WTC11 (cell line): Measurements from ENCODE around the gene FAF1.
"Not testable (repeated sequence)": the region's sequence is repeated elsewhere in the genome, so short reads cannot be mapped to it uniquely, and the experiment has no call there.

ENCODE experiments used
- AFF4 ChIP-seq: sonication (generic); formaldehyde crosslinking; IDR thresholded peaks from 2 replicates; pipeline ENCODE4 v1.8.1; 2023; ENCODE audit warnings: mild to moderate bottlenecking, missing genetic modification reagents, borderline replicate concordance
- ATF3 ChIP-seq: sonication (generic); formaldehyde crosslinking; conservative IDR thresholded peaks from 2 replicates; pipeline ENCODE4 v1.8.1; 2022; ENCODE audit warnings: mild to moderate bottlenecking, missing genetic modification reagents
- CTCF ChIP-seq: fragments of 200-600 bp; IDR thresholded peaks from 2 replicates; pipeline ENCODE4 v1.8.0; 2022; ENCODE audit warnings: antibody characterized with exemption
- E2F5 ChIP-seq: sonication (generic); formaldehyde crosslinking; IDR thresholded peaks from 2 replicates; pipeline ENCODE4 v1.8.1; 2022; ENCODE audit warnings: mild to moderate bottlenecking, moderate library complexity, missing genetic modification reagents
- HMGA2 ChIP-seq: fragments of 250-450 bp; sonication (Bioruptor Pico); IDR thresholded peaks from 2 replicates; pipeline ENCODE4 v1.4.0; 2021; ENCODE audit warnings: mild to moderate bottlenecking, moderate library complexity
- HMGXB4 ChIP-seq: sonication (generic); formaldehyde crosslinking; IDR thresholded peaks from 2 replicates; pipeline ENCODE4 v1.8.1; 2023; ENCODE audit warnings: mild to moderate bottlenecking, moderate library complexity, missing genetic modification reagents
- MAX ChIP-seq: sonication (generic); formaldehyde crosslinking; IDR thresholded peaks from 2 replicates; pipeline ENCODE4 v1.8.0; 2022; ENCODE audit warnings: mild to moderate bottlenecking, missing genetic modification reagents
- NR3C1 ChIP-seq: sonication (generic); formaldehyde crosslinking; conservative IDR thresholded peaks from 2 replicates; pipeline ENCODE4 v1.8.1; 2023; ENCODE audit warnings: low read depth, mild to moderate bottlenecking, missing genetic modification reagents
- USF2 ChIP-seq: sonication (generic); formaldehyde crosslinking; IDR thresholded peaks from 2 replicates; pipeline ENCODE4 v1.8.1; 2023; ENCODE audit warnings: mild to moderate bottlenecking, missing genetic modification reagents, moderate library complexity
- ZNF121 ChIP-seq: sonication (generic); formaldehyde crosslinking; IDR thresholded peaks from 2 replicates; pipeline ENCODE4 v1.8.0; 2023; ENCODE audit warnings: missing genetic modification reagents
- ZNF263 ChIP-seq: sonication (generic); formaldehyde crosslinking; IDR thresholded peaks from 2 replicates; pipeline ENCODE4 v1.8.1; 2022; ENCODE audit warnings: low read depth, mild to moderate bottlenecking, moderate library complexity, missing genetic modification reagents

GRCh38 chr1:51005549-51005948 lies 45.5 kb upstream of the FAF1 start:
- TF ChIP-seq E2F5; USF2 (CRISPR knock-in tag); MAX (CRISPR knock-in tag); HMGA2 (CRISPR knock-in tag); AFF4 (CRISPR knock-in tag); CTCF; NR3C1; HMGXB4 (CRISPR knock-in tag); ZNF121 (CRISPR knock-in tag); ZNF263 (CRISPR knock-in tag); ATF3: not testable (repeated sequence)
